NCI-H446 treated with DMSO at 0.1 percent for 48 hours (cell line): Measurements from ENCODE around the gene MTCP1.

ENCODE experiments used
- DNase-seq: peaks from one replicate; lab custom pipeline; 2025; lab: John Stamatoyannopoulos, UW

The MTCP1 gene

DNA sequence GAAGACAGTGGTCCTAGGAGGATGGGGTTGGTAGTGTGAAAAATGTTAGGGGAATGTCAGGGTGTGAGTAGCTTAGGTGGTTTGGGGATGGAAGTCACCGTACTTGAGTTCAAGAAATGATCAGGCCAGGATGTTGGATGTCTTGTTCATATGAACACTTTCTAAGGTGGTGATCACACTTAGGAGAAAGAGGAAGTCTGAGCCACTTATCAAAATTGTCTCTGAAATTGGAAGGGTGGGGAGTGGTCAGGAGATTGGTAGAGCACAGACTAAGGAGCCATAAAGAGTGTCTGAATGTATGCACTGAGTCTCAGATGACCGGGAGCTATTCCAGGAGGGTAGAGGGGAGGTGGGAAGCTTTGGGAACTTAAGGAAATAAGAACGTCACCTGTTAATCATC is 17.3 kb downstream of the MTCP1 start:
- no peak for DNase-seq

DNA sequence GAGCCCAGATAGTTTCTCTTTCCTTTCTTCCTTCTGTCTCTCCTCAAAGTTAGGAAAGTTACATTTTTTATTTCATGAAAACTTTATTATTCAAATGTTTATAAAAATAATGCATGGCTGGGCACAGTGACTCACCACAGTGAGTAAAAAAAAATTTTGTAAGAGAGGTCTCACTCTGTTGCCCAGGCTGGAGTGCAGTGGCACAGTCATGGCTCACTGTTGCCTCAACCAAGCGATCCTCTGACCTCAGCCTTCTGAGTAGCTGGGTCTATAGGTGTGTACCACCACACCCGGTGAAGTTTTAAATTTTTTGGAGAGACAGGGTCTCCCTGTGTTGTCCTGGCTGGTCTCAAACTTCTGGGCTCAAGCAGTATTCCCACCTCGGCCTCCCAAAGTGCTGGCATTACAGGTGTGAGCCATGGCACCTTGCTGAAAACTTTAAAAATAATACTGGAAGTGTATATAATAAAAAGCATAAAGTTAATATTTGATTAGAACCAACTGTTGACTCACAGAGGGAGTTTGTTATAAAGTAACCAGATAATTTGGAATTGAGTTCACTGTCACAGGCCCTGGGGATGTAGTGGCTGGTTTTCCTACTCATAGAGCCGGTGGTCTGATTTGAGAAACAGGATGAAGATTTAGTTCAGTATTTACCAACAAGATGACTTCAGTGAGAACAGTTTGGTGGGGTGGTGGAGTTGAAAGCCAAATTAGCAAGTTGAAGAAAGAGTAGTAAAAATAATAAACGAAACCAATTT is 18.0 kb downstream of the MTCP1 start:
- no peak for DNase-seq

- peak; percentile 2 for DNase-seq
These were observed 21.8 kb downstream of the MTCP1 start for GRCh38 chrX:155048977-155049619.

- DNase-seq: no peak
These were observed 24.0 kb downstream of the MTCP1 start for GRCh38 chrX:155046811-155047528.

- DNase-seq: no peak
These were observed 24.7 kb downstream of the MTCP1 start for GRCh38 chrX:155046129-155046810.

DNA sequence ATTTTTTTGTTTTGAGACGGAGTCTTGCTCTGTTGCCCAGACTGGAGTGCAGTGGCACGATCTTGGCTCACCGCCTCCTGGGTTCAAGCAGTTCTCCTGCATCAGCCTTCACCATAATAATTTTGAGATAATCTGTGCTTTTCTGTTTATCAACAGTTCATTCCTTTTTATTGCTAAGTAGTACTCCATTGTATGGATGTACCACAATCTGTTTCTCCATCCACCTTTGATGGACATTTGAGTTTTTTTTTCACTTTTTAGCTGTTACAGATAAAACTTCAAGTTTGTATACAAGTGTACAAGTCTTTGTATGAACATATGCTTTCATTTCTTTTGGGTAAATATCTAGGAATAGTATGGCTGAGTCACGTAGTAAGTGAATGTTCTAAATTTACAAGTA is 35.2 kb downstream of the MTCP1 start:
- no peak for DNase-seq

- DNase-seq: no peak
These were observed 39.3 kb downstream of the MTCP1 start for GRCh38 chrX:155031657-155032056.

DNA sequence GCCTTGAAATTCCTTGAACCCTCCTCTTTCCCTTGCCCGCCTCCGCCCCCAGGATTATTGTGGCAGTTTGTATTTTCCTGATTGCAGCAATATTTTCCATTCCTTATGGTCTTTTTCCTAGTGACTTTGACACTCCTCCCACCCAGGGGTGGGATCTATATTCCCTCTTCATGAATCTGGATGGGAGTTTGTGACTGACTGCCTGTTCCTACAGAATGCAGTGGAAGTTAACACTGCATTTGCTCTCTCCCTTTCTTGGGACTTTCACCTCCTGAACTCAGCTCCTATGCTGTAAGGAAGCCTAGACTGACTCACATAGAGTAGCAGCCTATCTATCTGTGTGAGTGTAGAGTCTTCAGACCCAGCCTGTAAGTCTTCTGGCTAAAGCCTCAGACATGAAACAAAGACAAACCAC is 42.1 kb downstream of the MTCP1 start:
- DNase-seq: no peak

DNA sequence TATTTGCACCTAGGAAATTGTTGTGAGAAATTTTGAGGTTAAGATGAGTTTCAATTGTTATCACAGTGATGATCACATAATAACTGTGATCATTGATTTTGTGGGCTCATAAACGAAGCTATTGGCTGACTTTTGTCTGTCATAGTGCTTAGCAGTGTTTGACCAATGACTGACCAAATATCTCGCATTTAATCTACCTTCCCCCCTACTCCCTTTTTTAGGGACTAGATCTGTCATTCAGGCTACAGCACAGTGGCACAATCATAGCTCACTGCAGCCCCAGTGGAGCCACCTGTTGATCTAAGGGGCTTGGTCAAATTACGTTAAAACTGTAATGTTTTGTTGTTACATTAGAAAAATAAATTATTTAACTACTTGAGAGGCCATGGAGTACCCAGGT is 42.8 kb downstream of the MTCP1 start:
- no peak for DNase-seq

- DNase-seq: peak; percentile 6
These were observed 43.3 kb downstream of the MTCP1 start for GRCh38 chrX:155027509-155028066.

DNA sequence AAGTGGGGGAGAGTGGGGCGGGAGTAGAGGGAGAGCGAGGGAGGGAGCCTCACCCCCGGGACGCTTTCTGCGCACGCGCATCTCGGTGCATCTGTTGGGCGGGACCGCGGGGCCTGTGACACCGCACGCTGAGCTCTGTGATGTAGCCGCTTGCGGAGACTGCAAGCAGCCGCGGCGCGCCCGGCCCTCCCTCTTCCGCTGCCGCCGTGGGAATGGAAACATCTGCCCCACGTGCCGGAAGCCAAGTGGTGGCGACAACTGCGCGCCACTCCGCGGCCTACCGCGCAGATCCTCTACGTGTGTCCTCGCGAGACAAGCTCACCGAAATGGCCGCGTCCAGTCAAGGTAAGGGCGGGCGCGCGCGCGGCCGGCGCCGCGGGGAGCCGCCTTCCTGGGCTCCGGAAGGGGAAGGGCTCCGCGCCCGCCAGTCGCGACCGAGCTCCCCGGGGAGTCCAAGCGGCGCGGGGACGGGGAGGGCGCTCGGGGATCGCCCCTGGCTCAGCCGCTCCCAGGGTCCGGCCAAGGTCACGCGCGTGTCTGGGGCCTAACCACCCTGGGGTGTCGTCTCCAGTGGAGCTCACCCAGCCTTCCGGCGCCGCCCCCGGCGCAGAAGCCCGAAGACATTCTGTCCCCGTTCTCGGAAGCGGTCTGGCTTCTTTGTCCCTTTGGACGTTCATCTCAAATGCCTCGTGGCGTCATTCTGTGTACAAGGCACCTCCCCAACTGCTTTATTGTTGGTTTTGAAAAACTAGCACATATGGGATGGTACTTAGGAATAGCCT is 44.0 kb downstream of the MTCP1 start, which contains the start of gene FUNDC2:
FUNDC2 (plus strand) TSS at position 118 of the 782 bp plus-strand sequence; CDS start at position 213, 95 bp downstream.
- peak; percentile 91 for DNase-seq

GRCh38 chrX:155026420-155026726 is 44.6 kb downstream of the MTCP1 start:
- no peak for DNase-seq

DNA sequence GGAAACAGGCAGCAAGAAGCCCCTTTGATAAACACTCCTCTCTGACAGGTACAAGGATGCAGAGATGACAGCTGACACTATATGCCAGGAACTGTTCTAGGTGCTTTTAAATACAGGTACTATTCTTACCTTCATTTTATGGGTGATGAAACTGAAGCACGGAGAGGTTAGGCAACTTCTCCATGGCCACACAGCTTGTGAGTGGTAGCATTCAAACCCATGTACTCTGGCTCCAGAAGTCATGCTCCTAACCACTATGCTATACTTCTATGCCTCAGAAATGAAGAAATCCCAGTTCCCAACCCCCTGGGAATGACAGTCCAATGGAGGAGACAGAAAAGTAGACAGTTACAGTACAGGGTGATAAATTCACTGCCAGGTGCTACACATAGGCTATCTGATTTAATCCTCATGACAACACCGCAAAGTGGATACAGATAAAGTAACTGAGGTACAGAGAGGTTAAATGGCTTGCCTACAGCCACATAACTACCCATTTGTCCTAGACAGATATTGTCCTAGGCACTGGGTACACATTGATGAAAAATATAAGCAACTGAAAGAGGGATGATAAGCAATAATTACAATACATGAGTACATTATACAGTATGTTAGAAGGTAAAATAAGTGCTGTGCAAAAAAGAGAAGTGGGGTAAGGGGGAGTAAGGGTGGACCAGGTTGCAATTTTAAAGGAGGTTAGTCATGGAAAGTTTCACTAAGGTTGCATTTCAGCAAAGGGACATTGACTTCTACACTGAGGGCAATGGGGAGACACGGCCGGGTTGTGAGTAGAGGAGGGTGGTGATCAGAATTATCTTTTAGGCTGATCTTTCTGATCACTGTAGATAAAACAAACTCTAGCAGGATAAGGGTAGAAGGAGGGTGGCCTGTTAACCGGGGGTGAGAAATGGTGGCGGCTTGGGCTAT is 46.8 kb downstream of the MTCP1 start:
- no peak for DNase-seq

DNA sequence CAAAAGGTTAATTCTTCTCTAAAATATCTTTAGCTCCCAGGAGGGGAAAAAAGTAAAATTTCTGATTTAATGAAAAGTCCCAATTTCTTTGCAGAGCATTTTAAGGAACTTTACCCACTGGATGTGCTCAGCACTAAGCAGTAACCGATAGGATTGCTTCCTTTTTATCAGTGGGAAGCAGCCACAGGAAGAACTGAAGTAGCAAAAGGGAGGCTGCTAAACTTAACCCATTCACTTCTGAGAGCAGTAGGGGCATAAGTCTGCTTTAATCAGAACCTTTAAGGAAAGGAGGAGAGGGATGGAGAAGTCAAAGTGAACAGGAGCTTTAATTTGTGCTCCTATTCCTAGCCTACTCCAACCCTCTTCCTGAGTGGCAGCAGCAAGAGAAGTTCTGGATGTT is 48.4 kb downstream of the MTCP1 start, which contains the start of gene F8:
F8 (minus strand) TSS at position 139 of the 400 bp plus-strand sequence. CDS start 171 bp downstream, outside the sequence.
- no peak for DNase-seq

- DNase-seq: no peak
These were observed 50.3 kb downstream of the MTCP1 start for GRCh38 chrX:155020591-155020990.
